HCT116 (cell line): ENCODE results near the gene IMMP2L. TPM values are rescaled to one million over a fixed set of nuclear protein-coding genes. Genes with fewer than 3 reads are reported as not detected.
"Not testable (repeated sequence)": the region's sequence is repeated elsewhere in the genome, so short reads cannot be mapped to it uniquely, and the experiment has no call there.

Experiments
- ATAC-seq: fragments of 200-7000 bp; cut with Tn5 transposase; 2 replicates; pipeline ENCODE4 v1.9.1; 2020; ENCODE audit warnings: mild to moderate bottlenecking, moderate library complexity
- BruUV-seq: library from RNA; stranded (reverse); fragments of 400-500 nt; replicated peaks from 2 replicates; lab custom pipeline; 2021; lab: Mats Ljungman, UMichigan
- CTCF ChIA-PET: fragments of 300-600 bp; sonication (Branson Sonifier 250); formaldehyde crosslinking; loops from one replicate; lab custom pipeline; 2021; ENCODE audit warnings: antibody characterized with exemption; lab: Charles Lee
- POLR2A ChIA-PET: fragments of 300-600, 350-600 bp; sonication (Branson Sonifier 250); formaldehyde crosslinking; loops from one replicate; lab custom pipeline; 2021; ENCODE audit warnings: antibody characterized with exemption; lab: Charles Lee
- RAD21 ChIA-PET, 2 experiments: fragments of 300-600 bp; sonication (Branson Sonifier 250); formaldehyde crosslinking; loops; one replicate each; lab custom pipeline; 2023; ENCODE audit warnings: low total read pairs in 2 of 2; ENCODE audit not compliant: uncharacterized antibody in 2 of 2, unreplicated experiment in 2 of 2, low non-redundant PET in 1 of 2; lab: Charles Lee
- DNase-seq: peaks from one replicate; pipeline ENCODE4 v3.0.0-alpha.2; 2010; ENCODE audit warnings: low read depth, low spot score
- H2AFZ ChIP-seq: fragments of 200-600 bp; shearing (Covaris generic), sonication (generic); 2 replicates; pipeline ENCODE4 v1.6.1; 2017; ENCODE audit warnings: low read depth, mixed run types, mixed read lengths, antibody characterized with exemption, low read length; ENCODE audit not compliant: poor library complexity, severe bottlenecking
- H3K27ac ChIP-seq: 2 replicates; pipeline ENCODE4 v1.5.1; 2012; ENCODE audit warnings: low read depth, low read length
- H3K27me3 ChIP-seq: fragments of 200-600 bp; sonication (generic); 2 replicates; pipeline ENCODE4 v1.6.1; 2016; ENCODE audit warnings: mixed run types, low read length, mixed read lengths; ENCODE audit not compliant: insufficient read depth
- H3K36me3 ChIP-seq, 2 experiments: fragments of 200-500 bp in 1 of 2; fragments of 200-600 bp in 1 of 2; sonication (Bioruptor generic) in 1 of 2; sonication (generic) in 1 of 2; 2 replicates each; pipeline versions ENCODE4 v1.5.1 to v1.6.1; 2014 to 2016; ENCODE audit warnings: low read length in 2 of 2, inconsistent platforms in 1 of 2, mixed read lengths in 1 of 2, mixed run types in 1 of 2; ENCODE audit not compliant: insufficient read depth in 2 of 2, control insufficient read depth in 1 of 2
- H3K4me1 ChIP-seq, 2 experiments: fragments of 200-600 bp in 1 of 2; sonication (generic) in 1 of 2; 2 replicates each; pipeline versions ENCODE4 v1.5.1 to v1.6.1; 2012 to 2017; ENCODE audit warnings: low read length in 2 of 2, inconsistent platforms in 1 of 2, mild to moderate bottlenecking in 1 of 2, mixed read lengths in 1 of 2, mixed run types in 1 of 2, moderate library complexity in 1 of 2; ENCODE audit not compliant: insufficient read depth in 2 of 2, control insufficient read depth in 1 of 2
- H3K4me2 ChIP-seq: fragments of 200-600 bp; sonication (generic); 2 replicates; pipeline ENCODE4 v1.6.1; 2017; ENCODE audit warnings: mixed run types, low read length, mixed read lengths
- H3K4me3 ChIP-seq, 2 experiments: fragments of 200-600 bp in 1 of 2; sonication (generic) in 1 of 2; replicated peaks in 1 of 2; 2 replicates each; pipeline ENCODE4 v1.5.1; 2011 to 2016; ENCODE audit warnings: low read length in 2 of 2, control low read depth in 1 of 2, low read depth in 1 of 2, mild to moderate bottlenecking in 1 of 2, mixed read lengths in 1 of 2, mixed run types in 1 of 2
- H3K79me2 ChIP-seq: fragments of 200-600 bp; sonication (generic); 2 replicates; pipeline ENCODE4 v1.6.1; 2017; ENCODE audit warnings: mild to moderate bottlenecking, mixed run types, low read length, moderate library complexity, mixed read lengths; ENCODE audit not compliant: insufficient read depth
- H3K9ac ChIP-seq: fragments of 200-600 bp; sonication (generic); 2 replicates; pipeline ENCODE4 v1.6.1; 2016; ENCODE audit warnings: low read length, mixed read lengths
- H3K9me2 ChIP-seq: fragments of 200-600 bp; sonication (generic), shearing (Covaris generic); 2 replicates; pipeline ENCODE4 v1.6.1; 2017; ENCODE audit warnings: mixed run types, mild to moderate bottlenecking, moderate library complexity; ENCODE audit not compliant: insufficient read depth
- H3K9me3 ChIP-seq, 2 experiments: fragments of 200-500 bp in 1 of 2; fragments of 200-600 bp in 1 of 2; sonication (Bioruptor generic) in 1 of 2; sonication (generic) in 1 of 2; 2 replicates each; pipeline ENCODE4 v1.6.1; 2014 to 2017; ENCODE audit warnings: low read length in 2 of 2, mixed read lengths in 2 of 2, inconsistent platforms in 1 of 2, low read depth in 1 of 2, mild to moderate bottlenecking in 1 of 2, mixed run types in 1 of 2, moderate library complexity in 1 of 2; ENCODE audit not compliant: control insufficient read depth in 1 of 2, insufficient read depth in 1 of 2
- H4K20me1 ChIP-seq: fragments of 200-600 bp; sonication (generic), shearing (Covaris generic); 2 replicates; pipeline ENCODE4 v1.6.1; 2017; ENCODE audit warnings: mixed run types, mild to moderate bottlenecking, moderate library complexity; ENCODE audit not compliant: insufficient read depth
- EGR1 ChIP-seq: IDR thresholded peaks from 2 replicates; pipeline ENCODE4 v1.6.1; 2012; ENCODE audit warnings: low read depth
- EZH2phosphoT487 ChIP-seq: fragments of 200-600 bp; IDR thresholded peaks from 2 replicates; pipeline ENCODE4 v1.6.1; 2018; ENCODE audit warnings: antibody characterized with exemption, borderline replicate concordance
- FOSL1 ChIP-seq: IDR thresholded peaks from 2 replicates; pipeline ENCODE4 v1.6.1; 2012; ENCODE audit warnings: low read depth
- RAD21 ChIP-seq: IDR thresholded peaks from 2 replicates; pipeline ENCODE4 v1.6.1; 2012; ENCODE audit warnings: low read depth, mild to moderate bottlenecking
- SRF ChIP-seq: IDR thresholded peaks from 2 replicates; pipeline ENCODE4 v1.6.1; 2012; ENCODE audit warnings: low read depth
- ZBTB33 ChIP-seq: IDR thresholded peaks from 2 replicates; pipeline ENCODE4 v1.6.1; 2011; ENCODE audit warnings: mild to moderate bottlenecking, low read length, moderate library complexity; ENCODE audit not compliant: insufficient replicate concordance; ENCODE audit errors: extremely low read depth
- intact Hi-C: fragments of 100-400 bp; cut with micrococcal nuclease; formaldehyde crosslinking; loops from 2 replicates; pipeline ENCODE4 v1.10.0; 2022
- total RNA-seq: library from RNA; stranded (reverse); gene quantifications from one replicate; pipeline ENCODE4 v1.2.1, GENCODE V29; 2021; ENCODE audit not compliant: unreplicated experiment

Gene IMMP2L
- total RNA-seq, 1 experiment from 2014 or later: 21.1 TPM

- H3K9me3 ChIP-seq: no peaks in the 10 kb centered on the region
- H3K27me3 ChIP-seq: no peaks in the 10 kb centered on the region
- no peak for TF ChIP-seq RAD21
- no peak for TF ChIP-seq EZH2phosphoT487
- no peak for TF ChIP-seq EGR1
- TF ChIP-seq FOSL1: no peak
- no peak for TF ChIP-seq ZBTB33
- no peak for TF ChIP-seq SRF
- RAD21 ChIA-PET: no interaction called here
- H3K27ac ChIP-seq: no peak overlapping the region
- no peak for DNase-seq
- H2AFZ ChIP-seq: no peak overlapping the region
- BruUV-seq: no TSS peak
- POLR2A ChIA-PET: no interaction called here
- H3K4me2 ChIP-seq: no peak overlapping the region
- intact Hi-C loops: no loop called here
- no peaks in the 10 kb centered on the region for H3K36me3 ChIP-seq
- ATAC-seq: no peak
- H3K4me3 ChIP-seq: no peak overlapping the region
- H4K20me1 ChIP-seq: no peaks in the 10 kb centered on the region; the same call in 1 of the 2 replicates
- no peaks in the 10 kb centered on the region for H3K9me2 ChIP-seq
- H3K79me2 ChIP-seq: no peaks in the 10 kb centered on the region
- H3K9ac ChIP-seq: no peak overlapping the region
- H3K4me1 ChIP-seq: no peaks in the 10 kb centered on the region
- CTCF ChIA-PET: no interaction called here
Observed at GRCh38 chr7:111255576-111255975, 306.7 kb downstream of the IMMP2L start.

- H3K9me2 ChIP-seq, POLR2A ChIA-PET, H3K27ac ChIP-seq, H3K79me2 ChIP-seq, H3K36me3 ChIP-seq, BruUV-seq, DNase-seq, H3K4me3 ChIP-seq, H3K27me3 ChIP-seq, H3K9ac ChIP-seq, H3K9me3 ChIP-seq, H4K20me1 ChIP-seq, CTCF ChIA-PET, intact Hi-C loops, H3K4me2 ChIP-seq, RAD21 ChIA-PET, H3K4me1 ChIP-seq, ATAC-seq, H2AFZ ChIP-seq: not testable (repeated sequence)
Observed at GRCh38 chr7:111251365-111251764, 310.9 kb downstream of the IMMP2L start.

- RAD21 ChIA-PET, H3K4me1 ChIP-seq, ATAC-seq, H3K27me3 ChIP-seq, POLR2A ChIA-PET, H3K9me2 ChIP-seq, H3K36me3 ChIP-seq, H3K9me3 ChIP-seq, H4K20me1 ChIP-seq, H3K79me2 ChIP-seq, H3K9ac ChIP-seq, BruUV-seq, H3K27ac ChIP-seq, H3K4me2 ChIP-seq, intact Hi-C loops, DNase-seq, H2AFZ ChIP-seq, CTCF ChIA-PET, H3K4me3 ChIP-seq: not testable (repeated sequence)
Observed at GRCh38 chr7:111249807-111250206, 312.5 kb downstream of the IMMP2L start.
